Upper lobe of right lung (tissue), 1 donor: ENCODE measurements around the gene RGS12. TPM values are rescaled to one million over a fixed set of nuclear protein-coding genes. Genes with fewer than 3 reads are reported as not detected.

Source experiments
- ATAC-seq: fragments of 200-7000 bp; cut with Tn5 transposase; one replicate; pipeline ENCODE4 v1.9.1; 2020; ENCODE audit warnings: mild to moderate bottlenecking, moderate library complexity
- DNase-seq: peaks from one replicate; pipeline ENCODE4 v3.0.0-alpha.2; 2020
- H3K27ac ChIP-seq: fragments of 200-600 bp; one replicate; pipeline ENCODE4 v1.8.0; 2022
- H3K27me3 ChIP-seq: fragments of 200-600 bp; one replicate; pipeline ENCODE4 v1.8.0; 2022; ENCODE audit warnings: mild to moderate bottlenecking
- H3K36me3 ChIP-seq: fragments of 200-600 bp; one replicate; pipeline ENCODE4 v1.8.0; 2022
- H3K4me1 ChIP-seq: fragments of 200-600 bp; one replicate; pipeline ENCODE4 v1.8.0; 2022
- H3K4me3 ChIP-seq: fragments of 200-600 bp; one replicate; pipeline ENCODE4 v1.8.0; 2022; ENCODE audit warnings: mild to moderate bottlenecking
- H3K9me3 ChIP-seq: fragments of 200-600 bp; one replicate; pipeline ENCODE4 v1.8.0; 2022
- intact Hi-C: fragments of 100-400 bp; cut with DNase I; formaldehyde crosslinking; loops from one replicate; pipeline ENCODE4 v1.11.0; 2022
- total RNA-seq: library from RNA; stranded (reverse); fragmentation: NEBNext Ultra II Directional; extraction: Animal tissue kit (Norgen Biotek cat#: 25700); gene quantifications from one replicate; pipeline ENCODE4 v1.2.1, GENCODE V29; 2021
- TF ChIP-seq, protein P1 (sequence below): fragments of 200-600 bp; IDR thresholded peaks from one replicate; pipeline ENCODE4 v1.8.0; 2022; ENCODE audit warnings: antibody characterized with exemption
- donor health status: DM: no; HTN: yes; CAD: no; lungs with severe emphysema.

Gene RGS12
- total RNA-seq, 1 donor from 2014 or later, result 58.2 TPM

GRCh38 chr4:3330707-3331106 is 37.9 kb downstream of the RGS12 start:
- H3K4me3 ChIP-seq, result no peak overlapping the region
- no peaks in the 10 kb centered on the region for H3K9me3 ChIP-seq
- H3K27me3 ChIP-seq, result no peaks in the 10 kb centered on the region
- TF ChIP-seq, protein P1, sequence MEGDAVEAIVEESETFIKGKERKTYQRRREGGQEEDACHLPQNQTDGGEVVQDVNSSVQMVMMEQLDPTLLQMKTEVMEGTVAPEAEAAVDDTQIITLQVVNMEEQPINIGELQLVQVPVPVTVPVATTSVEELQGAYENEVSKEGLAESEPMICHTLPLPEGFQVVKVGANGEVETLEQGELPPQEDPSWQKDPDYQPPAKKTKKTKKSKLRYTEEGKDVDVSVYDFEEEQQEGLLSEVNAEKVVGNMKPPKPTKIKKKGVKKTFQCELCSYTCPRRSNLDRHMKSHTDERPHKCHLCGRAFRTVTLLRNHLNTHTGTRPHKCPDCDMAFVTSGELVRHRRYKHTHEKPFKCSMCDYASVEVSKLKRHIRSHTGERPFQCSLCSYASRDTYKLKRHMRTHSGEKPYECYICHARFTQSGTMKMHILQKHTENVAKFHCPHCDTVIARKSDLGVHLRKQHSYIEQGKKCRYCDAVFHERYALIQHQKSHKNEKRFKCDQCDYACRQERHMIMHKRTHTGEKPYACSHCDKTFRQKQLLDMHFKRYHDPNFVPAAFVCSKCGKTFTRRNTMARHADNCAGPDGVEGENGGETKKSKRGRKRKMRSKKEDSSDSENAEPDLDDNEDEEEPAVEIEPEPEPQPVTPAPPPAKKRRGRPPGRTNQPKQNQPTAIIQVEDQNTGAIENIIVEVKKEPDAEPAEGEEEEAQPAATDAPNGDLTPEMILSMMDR, result no peak
- intact Hi-C loops, result no loop called here
- peak; percentile 31 for DNase-seq
- ATAC-seq, result peak; percentile 94
- no peak overlapping the region for H3K27ac ChIP-seq
- peaks cover 7% of the 10 kb centered on the region for H3K4me1 ChIP-seq
- H3K36me3 ChIP-seq, result no peaks in the 10 kb centered on the region

DNA sequence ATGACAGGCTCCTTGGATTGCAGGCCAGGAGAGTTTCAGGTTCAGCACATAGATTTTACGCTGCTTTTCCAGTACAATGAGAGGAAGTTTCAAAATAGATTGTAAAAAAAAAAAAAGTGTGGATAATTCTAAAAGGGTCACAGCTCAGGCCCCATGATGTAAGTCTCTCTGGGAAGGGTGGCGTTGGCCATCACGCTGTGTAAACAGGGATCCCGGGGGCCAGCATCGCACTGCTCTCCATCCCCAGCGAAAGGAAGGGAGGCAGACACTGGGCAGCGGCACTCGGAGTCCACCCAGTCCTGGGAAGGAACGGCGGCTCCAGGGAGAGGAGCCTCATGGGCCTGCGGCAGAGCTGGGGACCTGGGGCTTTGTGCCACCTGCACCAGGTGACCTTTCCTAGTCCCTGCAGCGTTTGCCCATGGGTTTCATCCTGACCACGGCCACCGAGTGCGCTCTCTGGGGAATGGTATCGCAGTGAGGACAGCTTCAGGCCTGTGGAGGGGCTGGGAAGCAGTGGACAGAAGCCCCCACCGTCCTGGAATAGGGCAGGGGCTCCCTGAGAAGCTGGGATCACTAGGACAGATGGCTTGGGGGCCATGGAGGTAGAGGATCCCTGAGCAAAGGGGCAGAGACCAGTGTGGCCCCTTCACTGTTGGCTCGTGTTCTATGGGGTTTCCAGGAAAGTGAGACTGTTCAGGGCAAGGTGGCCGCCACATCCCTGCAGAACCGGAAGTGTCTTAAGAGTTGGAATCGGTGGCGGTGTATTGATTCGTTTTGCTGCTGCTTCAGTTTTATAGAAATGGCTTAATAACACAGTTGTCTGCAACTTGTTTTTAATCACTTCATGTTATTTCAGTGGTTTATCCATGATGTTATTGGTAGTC is 38.9 kb downstream of the RGS12 start:
- H3K27ac ChIP-seq, result no peak overlapping the region
- TF ChIP-seq, protein P1, result no peak
- no peak overlapping the region for H3K4me3 ChIP-seq
- DNase-seq (peak; percentile 61), ATAC-seq (peak; percentile 31)
- no peaks in the 10 kb centered on the region for H3K27me3 ChIP-seq
- intact Hi-C loops, result no loop called here
- H3K36me3 ChIP-seq, result no peaks in the 10 kb centered on the region
- peaks cover 7% of the 10 kb centered on the region for H3K4me1 ChIP-seq
- H3K9me3 ChIP-seq, result no peaks in the 10 kb centered on the region

- intact Hi-C loops, result no loop called here
- no peak for DNase-seq
- no peak overlapping the region for H3K4me3 ChIP-seq
These were observed 39.7 kb downstream of the RGS12 start for GRCh38 chr4:3332498-3332897.

DNA sequence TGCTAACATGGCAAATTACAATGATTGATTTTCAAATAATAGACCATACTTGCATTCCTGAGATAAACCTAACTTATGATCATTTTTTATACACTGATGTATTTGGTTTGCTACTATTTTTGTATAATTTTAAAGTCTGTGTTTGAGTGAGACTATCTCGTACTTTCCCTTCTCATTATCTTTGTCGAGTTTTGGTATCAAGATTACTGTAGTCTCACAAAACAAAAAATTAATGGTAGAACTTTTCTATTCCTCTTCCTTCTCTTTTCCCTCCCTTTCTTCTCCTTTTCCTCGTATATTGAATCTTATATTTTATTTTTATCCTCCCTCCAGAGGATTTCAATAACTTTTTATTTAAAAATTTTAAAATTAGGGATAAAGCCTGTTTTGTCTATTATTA is 41.5 kb downstream of the RGS12 start:
- TF ChIP-seq, protein P1, result no peak
- Histone ChIP-seq H3K9me3 (no peaks in the 10 kb centered on the region), H3K27me3 (no peaks in the 10 kb centered on the region)

More at GRCh38 chr4:3332498-3332897, 39.7 kb downstream of the RGS12 start:
- Histone ChIP-seq H3K36me3 (no peaks in the 10 kb centered on the region), H3K4me1 (peaks cover 7% of the 10 kb centered on the region), H3K27me3 (no peaks in the 10 kb centered on the region), H3K9me3 (no peaks in the 10 kb centered on the region), H3K27ac (no peak overlapping the region)
- TF ChIP-seq, protein P1, result no peak
- no peak for ATAC-seq

DNA sequence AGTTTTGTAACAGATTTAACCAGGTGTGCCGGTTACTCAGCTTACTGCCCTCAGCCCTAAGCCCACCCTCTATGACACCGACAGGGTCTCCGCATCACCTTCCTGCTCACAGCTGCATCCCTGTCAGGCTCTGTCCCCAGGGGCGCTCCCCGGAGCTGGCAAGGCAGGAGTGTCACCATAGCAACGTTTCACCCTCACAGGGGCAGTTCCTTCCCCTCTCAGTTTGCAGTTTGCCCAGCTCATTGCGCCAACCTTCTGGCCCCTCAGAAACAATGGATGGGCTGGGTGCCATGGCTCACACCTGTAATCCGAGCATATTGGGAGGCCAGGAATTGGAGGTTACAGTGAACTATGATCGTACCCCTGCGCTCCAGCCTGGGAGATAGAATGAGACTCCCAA is 42.6 kb downstream of the RGS12 start:
- TF ChIP-seq, protein P1, result no peak
- Histone ChIP-seq H3K4me1 (peaks cover 9% of the 10 kb centered on the region), H3K4me3 (no peak overlapping the region), H3K27me3 (no peaks in the 10 kb centered on the region), H3K9me3 (no peaks in the 10 kb centered on the region), H3K27ac (no peak overlapping the region), H3K36me3 (no peaks in the 10 kb centered on the region)
- no peak for ATAC-seq
- DNase-seq, result no peak
- intact Hi-C loops, result no loop called here

More for the DNA sequence above, 41.5 kb downstream of the RGS12 start:
- intact Hi-C loops, result no loop called here
- DNase-seq, result no peak
- ATAC-seq, result no peak
- Histone ChIP-seq H3K4me3 (no peak overlapping the region), H3K36me3 (no peaks in the 10 kb centered on the region), H3K4me1 (peaks cover 7% of the 10 kb centered on the region), H3K27ac (no peak overlapping the region)
